GM12892 (cell line): ENCODE data around the gene ARPC5L. TPM values are rescaled to one million over a fixed set of nuclear protein-coding genes. Genes with fewer than 3 reads are reported as not detected.

Source experiments
- DNase-seq: peaks from one replicate; pipeline ENCODE4 v3.0.0; 2011; ENCODE audit not compliant: insufficient read length
- FAIRE-seq: peaks from 2 replicates; lab custom pipeline; 2011; peaks lifted over from hg19 to GRCh38; lab: Jason Lieb, UNC
- POLR2A ChIP-seq: IDR thresholded peaks from 2 replicates; pipeline ENCODE4 v1.6.1; 2011; ENCODE audit warnings: low read depth, low read length, control low read depth
- POLR2AphosphoS5 ChIP-seq: IDR thresholded peaks from 2 replicates; pipeline ENCODE4 v1.6.1; 2011; ENCODE audit warnings: low read depth, low read length, control low read depth
- TAF1 ChIP-seq: IDR thresholded peaks from 2 replicates; pipeline ENCODE4 v1.6.1; 2011; ENCODE audit warnings: low read depth, mild to moderate bottlenecking, control low read depth, low read length, borderline replicate concordance
- polyA plus RNA-seq: library from polyadenylated mRNA; unstranded; fragments of >200 nt; gene quantifications from one replicate; pipeline ENCODE4 v1.2.1, GENCODE V29; 2012; ENCODE audit warnings: missing spikeins, inconsistent platforms; ENCODE audit not compliant: missing spikeins

The ARPC5L gene
- 79.6 TPM for polyA plus RNA-seq

DNA sequence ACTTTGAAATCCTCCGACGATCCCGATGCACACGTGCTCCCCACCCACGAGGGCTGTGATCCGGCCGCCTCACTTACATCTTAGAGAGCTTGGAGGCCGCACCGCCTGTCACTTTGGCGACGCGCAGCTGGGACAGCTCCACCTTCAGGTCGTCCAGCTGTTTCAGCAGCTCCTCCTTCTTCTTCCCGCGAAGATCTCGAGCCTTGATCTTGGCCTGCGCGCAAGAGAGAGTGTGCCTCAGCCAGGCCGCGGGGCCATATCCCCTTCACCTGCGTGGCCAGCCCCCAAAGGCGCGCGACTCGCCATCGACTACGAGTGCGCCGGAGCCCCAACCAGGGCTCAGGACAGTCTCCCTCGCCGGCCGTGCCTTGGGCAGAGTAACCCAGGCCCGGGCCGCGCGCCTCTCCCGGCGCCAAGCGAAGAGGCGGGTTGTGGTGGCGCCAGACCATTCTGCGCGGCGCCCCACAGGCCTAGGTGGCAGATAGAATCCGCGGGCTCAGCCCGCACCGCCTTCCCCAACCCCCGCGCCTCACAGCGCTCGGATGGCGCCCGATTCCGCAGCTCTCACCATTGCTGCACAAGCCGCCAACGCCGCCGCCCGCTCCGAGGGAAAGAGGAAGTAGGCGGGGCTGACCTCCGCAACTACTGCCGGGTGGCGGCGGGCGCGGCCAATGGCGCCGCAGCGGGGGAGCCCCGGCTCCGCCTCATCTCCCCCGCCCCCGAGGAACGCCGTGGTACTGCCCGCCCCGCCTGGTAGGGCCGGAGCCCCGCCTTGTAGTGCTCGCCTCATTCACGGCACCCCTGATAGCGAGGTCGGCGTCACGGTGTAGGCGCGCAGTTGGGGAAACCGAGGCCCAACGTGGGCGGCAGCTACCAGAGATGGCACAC, at the start of gene ARPC5L, which contains the start of gene RPL35:
TSS of gene ARPC5L (plus strand) at position 789 of the 888 bp plus-strand sequence. CDS start 7,161 bp downstream, outside the sequence.
TSS of gene RPL35 (minus strand) at position 616 of the 888 bp plus-strand sequence. CDS start at position 571, 45 bp downstream.
- FAIRE-seq (peak; percentile 94), DNase-seq (peak; percentile 98)
- TF ChIP-seq POLR2A, result peak; percentile 97
- peak; percentile 94 for TF ChIP-seq POLR2AphosphoS5
- TF ChIP-seq TAF1, result peak; percentile 99

- TF ChIP-seq TAF1 (no peak), POLR2AphosphoS5 (no peak), POLR2A (no peak)
- DNase-seq (no peak), FAIRE-seq (no peak)
These were observed 49.5 kb upstream of the ARPC5L start for GRCh38 chr9:124812441-124812876.

- TF ChIP-seq POLR2A, result no peak
- TF ChIP-seq POLR2AphosphoS5, result no peak
- no peak for TF ChIP-seq TAF1
- no peak for DNase-seq
- FAIRE-seq, result peak; percentile 27
These were observed 48.9 kb upstream of the ARPC5L start for GRCh38 chr9:124813041-124813440.

DNA sequence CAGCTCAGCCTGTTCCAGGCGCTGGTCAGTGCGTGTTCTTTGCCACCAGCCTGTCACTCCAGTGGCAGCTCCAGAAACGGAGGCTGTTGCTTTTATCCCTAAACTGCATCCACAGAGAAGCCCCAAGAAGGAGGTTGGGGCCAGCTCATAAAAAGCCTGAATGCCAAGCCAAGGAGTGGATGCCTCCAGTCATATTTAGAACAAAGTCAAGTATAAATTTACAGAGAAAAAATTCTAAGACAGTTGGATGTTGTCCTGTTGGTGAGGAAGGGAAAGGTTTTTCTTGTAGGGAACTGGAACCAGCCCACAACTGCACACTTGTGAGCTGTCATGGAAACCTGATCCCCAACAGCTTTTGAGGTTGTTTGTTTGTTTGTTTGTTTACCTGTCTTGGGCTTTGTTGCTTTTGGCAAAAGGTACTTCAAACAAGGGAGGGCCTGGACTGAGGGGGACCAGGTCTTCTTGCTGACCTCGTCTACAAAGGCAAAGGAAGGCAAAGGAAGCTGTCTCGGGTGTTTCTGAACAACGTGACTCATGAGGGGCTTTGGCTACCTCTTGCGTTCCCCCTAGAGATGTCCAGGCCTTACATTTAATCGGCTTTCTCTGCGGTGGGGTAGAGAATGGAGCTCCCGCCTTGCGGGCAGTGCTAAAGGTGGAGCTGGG, 48.3 kb upstream of the ARPC5L start:
- DNase-seq, result no peak
- FAIRE-seq, result no peak
- TF ChIP-seq POLR2A, result no peak
- no peak for TF ChIP-seq TAF1
- TF ChIP-seq POLR2AphosphoS5, result no peak

DNA sequence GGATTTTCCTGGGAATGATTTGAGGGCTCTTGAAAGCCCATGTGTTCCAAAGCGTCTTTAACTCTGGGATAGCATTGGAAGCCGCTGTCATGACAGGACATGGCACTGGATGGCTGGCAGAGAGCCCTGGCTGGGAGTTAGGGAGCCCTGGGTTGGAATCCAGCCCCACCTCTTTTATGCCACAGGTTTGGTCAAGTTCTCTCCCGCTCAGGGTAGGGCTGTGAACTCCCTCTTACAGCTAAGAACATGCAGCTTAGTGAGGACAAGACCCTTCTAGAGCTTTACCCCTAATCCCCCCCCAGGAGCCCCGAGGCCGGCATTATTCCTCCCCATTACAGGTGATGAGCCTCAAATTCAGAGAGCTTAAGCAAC, 47.8 kb upstream of the ARPC5L start:
- no peak for DNase-seq
- no peak for FAIRE-seq
- no peak for TF ChIP-seq POLR2AphosphoS5
- no peak for TF ChIP-seq TAF1
- TF ChIP-seq POLR2A, result no peak

- DNase-seq (no peak), FAIRE-seq (no peak)
- TF ChIP-seq POLR2A, result no peak
These were observed 46.3 kb upstream of the ARPC5L start for GRCh38 chr9:124815601-124816000.

DNA sequence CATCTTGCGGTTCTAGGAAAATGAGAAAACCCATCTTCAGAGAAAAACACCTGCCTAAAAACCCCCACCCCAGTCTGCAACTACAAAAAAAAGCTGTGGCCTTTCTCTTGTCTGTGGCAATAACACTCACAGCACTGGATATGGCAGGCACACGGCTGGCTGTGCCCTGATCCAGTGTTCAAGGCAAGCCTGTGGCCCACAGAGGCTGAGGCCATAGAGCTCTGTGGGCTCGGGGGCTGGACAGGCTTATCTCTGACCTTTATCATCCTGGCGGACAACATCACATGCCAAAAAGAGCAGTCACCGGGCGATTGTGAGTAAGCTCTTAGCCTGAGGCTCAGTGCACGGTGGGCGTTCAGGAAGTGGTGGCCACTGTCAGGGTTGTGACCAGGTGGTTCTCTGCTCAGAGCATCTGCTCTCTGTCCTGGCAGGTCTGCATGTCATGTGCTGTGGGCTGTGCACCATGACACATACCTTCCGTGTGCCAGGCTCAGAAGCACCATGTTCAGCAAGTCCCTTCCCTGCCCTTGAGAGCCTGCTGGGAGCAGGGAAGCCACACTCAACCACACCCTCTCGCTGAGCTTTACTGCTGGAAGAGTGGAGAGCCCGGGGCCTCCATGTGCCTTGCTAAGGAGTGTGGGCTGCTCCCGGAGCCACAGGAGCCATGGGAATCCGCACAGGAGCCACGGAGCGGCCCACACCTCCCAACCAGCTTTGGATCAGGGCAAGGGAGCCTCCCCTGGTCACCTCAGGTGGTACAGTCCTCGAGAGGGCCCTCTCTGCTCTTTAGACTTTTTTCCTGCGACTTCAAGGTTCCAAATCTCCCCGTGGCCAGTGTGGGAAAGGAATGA, 43.3 kb upstream of the ARPC5L start:
- FAIRE-seq (peak; percentile 94), DNase-seq (peak; percentile 43)
- TF ChIP-seq POLR2A (peak; percentile 54; the same call in 1 of the 2 replicates), POLR2AphosphoS5 (peak; percentile 62), TAF1 (no peak)

DNA sequence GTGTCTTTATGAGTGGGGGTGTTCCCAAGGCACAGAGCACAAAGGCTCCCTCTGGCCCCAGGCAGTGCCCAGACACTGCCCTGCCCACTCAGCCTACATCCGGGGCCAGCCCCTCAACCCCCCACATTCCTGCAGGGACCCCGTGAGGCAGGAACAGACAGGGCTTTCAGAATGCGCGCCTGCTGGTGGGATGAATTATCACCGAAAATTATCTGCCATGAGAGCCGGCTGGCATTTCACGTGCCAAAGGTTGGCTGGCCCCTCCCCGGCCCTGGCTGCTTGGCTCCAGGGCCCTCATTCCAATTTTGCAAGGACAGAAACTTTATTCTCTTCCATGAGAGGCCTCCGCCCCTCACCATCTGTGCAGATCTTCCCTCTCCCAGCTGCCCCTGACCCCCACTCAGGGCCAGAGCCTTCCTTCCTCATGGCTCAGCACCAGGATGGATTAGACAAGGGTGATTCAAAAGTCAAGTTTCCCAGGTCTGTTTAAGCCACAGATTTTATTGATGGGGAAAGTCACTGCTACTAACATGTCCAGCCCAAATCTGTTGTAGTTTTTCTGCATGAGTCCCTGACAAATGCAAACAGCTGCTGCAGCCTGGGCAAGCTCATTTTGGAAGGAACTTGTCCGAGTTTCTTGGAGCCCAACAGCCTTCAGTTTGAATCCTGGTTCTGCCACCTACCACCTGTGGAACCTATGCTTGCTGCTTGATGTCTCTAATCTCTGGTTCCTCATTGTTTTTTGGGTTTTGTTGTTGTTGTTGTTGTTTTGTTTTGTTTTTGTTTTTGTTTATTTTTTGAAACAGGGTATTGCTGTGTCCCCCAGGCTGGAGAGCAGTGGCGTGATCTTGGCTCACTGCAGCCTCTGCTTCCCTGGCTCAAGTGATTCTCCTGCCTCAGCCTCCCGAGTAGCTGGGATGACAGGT, 41.0 kb upstream of the ARPC5L start:
- TF ChIP-seq POLR2A, result no peak
- no peak for TF ChIP-seq POLR2AphosphoS5
- TF ChIP-seq TAF1, result no peak
- DNase-seq (no peak), FAIRE-seq (no peak)

- TF ChIP-seq TAF1 (no peak), POLR2AphosphoS5 (no peak), POLR2A (no peak)
- no peak for FAIRE-seq
- DNase-seq, result no peak
These were observed 33.2 kb upstream of the ARPC5L start for GRCh38 chr9:124828489-124829333.

GRCh38 chr9:124829334-124829669, 32.6 kb upstream of the ARPC5L start:
- FAIRE-seq (no peak), DNase-seq (no peak)
- TF ChIP-seq TAF1 (no peak), POLR2AphosphoS5 (no peak), POLR2A (no peak)
